ENCODE measurements around the gene ARFGAP1. TPM values are rescaled to one million over a fixed set of nuclear protein-coding genes. Genes with fewer than 3 reads are reported as not detected.

The ARFGAP1 gene
- total and polyA plus RNA-seq, 2 donors: 36.3 to 111 TPM

DNA sequence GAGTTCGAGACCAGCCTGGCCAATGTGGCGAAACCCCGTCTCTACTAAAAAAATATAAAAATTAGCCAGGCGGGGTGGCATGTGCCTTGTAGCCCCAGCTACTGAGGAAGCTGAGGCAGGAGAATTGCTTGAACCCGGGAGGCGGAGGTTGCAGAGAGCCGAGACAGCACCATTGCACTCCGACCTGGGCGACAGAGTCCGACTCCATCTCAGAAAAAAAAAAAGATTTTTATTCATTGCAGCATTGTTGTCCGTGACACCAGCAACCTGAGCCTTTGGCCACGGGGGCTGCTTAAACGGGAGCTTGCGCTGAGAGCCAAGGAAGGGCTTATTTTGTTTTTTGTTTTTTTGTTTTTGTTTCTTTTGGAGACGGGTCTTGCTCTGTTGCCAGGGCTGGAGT lies 7.3 kb downstream of the ARFGAP1 start:
- H3K4me1 ChIP-seq (ENCODE audit: control insufficient read depth in 2 of 2, insufficient read depth in 2 of 2, low read length in 2 of 2): peaks cover 0 to 9% of the 10 kb centered on the region in 2 donors
- no peaks in the 10 kb centered on the region for H3K9me3 ChIP-seq (ENCODE audit: control insufficient read depth in 2 of 2, insufficient read depth in 1 of 2, low read length in 1 of 2)
- 97% methylated on average over 15 of the region's 15 CpGs for WGBS
- no peak overlapping the region for H3K27ac ChIP-seq (ENCODE audit: low read depth in 1 of 2, low read length in 1 of 2)
- peaks cover 45 to 89% of the 10 kb centered on the region in 2 donors for H3K36me3 ChIP-seq (ENCODE audit: control insufficient read depth in 2 of 2, insufficient read depth in 2 of 2, low read length in 1 of 2)
- no peak for DNase-seq (ENCODE audit: low read depth in 6 of 9, low spot score in 9 of 9)
- no peaks in the 10 kb centered on the region for H3K27me3 ChIP-seq (ENCODE audit: control insufficient read depth in 2 of 2, insufficient read depth in 1 of 2, low read length in 1 of 2)
- H3K4me3 ChIP-seq (ENCODE audit: low read length in 2 of 2): no peak overlapping the region

GRCh38 chr20:63280371-63280770 lies 7.8 kb downstream of the ARFGAP1 start:
- no peak for DNase-seq (ENCODE audit: low read depth in 6 of 9, low spot score in 9 of 9)

DNA sequence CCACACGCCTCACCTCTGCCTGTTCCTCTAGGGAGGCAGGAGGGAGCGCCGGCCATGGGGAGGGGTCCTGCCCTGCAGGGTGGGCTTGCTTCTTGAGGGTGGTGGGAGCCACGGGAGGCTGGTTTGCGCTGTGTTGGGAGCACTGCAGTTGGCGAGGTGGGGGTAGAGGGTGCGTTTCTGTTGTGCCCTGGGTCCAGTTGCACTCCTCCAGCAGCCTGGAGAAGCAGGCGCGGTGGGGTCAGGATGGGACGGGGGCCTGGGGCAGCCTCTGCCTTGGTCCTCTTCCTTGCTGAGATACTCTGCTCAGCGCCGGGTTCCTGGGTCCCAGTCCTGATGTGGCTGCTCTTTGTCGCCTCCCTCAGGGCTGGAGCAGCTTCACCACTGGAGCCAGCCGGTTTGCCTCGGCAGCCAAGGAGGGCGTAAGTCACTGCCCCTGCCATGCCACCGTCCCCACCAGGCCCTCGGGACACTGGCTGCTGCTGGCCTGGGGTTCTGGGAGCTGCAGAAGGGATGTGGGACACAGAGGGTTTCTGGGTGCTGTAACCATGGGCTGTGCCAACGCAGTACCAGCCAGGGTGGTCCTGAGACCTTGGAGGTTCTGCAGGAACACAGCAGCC lies 8.4 kb downstream of the ARFGAP1 start:
- H3K4me1 ChIP-seq (ENCODE audit: control insufficient read depth in 2 of 2, insufficient read depth in 2 of 2, low read length in 2 of 2): peaks cover 0 to 12% of the 10 kb centered on the region in 2 donors
- 95% methylated on average over 19 of the region's 19 CpGs for WGBS
- no peaks in the 10 kb centered on the region for H3K27me3 ChIP-seq (ENCODE audit: control insufficient read depth in 2 of 2, insufficient read depth in 1 of 2, low read length in 1 of 2)
- H3K4me3 ChIP-seq (ENCODE audit: low read length in 2 of 2): no peak overlapping the region
- H3K27ac ChIP-seq (ENCODE audit: low read depth in 1 of 2, low read length in 1 of 2): no peak overlapping the region
- no peak for DNase-seq (ENCODE audit: low read depth in 6 of 9, low spot score in 9 of 9)
- no peaks in the 10 kb centered on the region for H3K9me3 ChIP-seq (ENCODE audit: control insufficient read depth in 2 of 2, insufficient read depth in 1 of 2, low read length in 1 of 2)
- peaks cover 43 to 90% of the 10 kb centered on the region in 2 donors for H3K36me3 ChIP-seq (ENCODE audit: control insufficient read depth in 2 of 2, insufficient read depth in 2 of 2, low read length in 1 of 2)

More at GRCh38 chr20:63280371-63280770, 7.8 kb downstream of the ARFGAP1 start:
- Histone ChIP-seq H3K4me3 (ENCODE audit: low read length in 2 of 2) (no peak overlapping the region), H3K36me3 (ENCODE audit: control insufficient read depth in 2 of 2, insufficient read depth in 2 of 2, low read length in 1 of 2) (peaks cover 45 to 91% of the 10 kb centered on the region in 2 donors), H3K27ac (ENCODE audit: low read depth in 1 of 2, low read length in 1 of 2) (no peak overlapping the region), H3K9me3 (ENCODE audit: control insufficient read depth in 2 of 2, insufficient read depth in 1 of 2, low read length in 1 of 2) (no peaks in the 10 kb centered on the region), H3K27me3 (ENCODE audit: control insufficient read depth in 2 of 2, insufficient read depth in 1 of 2, low read length in 1 of 2) (no peaks in the 10 kb centered on the region), H3K4me1 (ENCODE audit: control insufficient read depth in 2 of 2, insufficient read depth in 2 of 2, low read length in 2 of 2) (peaks cover 0 to 12% of the 10 kb centered on the region in 2 donors)
- WGBS: 99% methylated on average over 6 of the region's 6 CpGs

DNA sequence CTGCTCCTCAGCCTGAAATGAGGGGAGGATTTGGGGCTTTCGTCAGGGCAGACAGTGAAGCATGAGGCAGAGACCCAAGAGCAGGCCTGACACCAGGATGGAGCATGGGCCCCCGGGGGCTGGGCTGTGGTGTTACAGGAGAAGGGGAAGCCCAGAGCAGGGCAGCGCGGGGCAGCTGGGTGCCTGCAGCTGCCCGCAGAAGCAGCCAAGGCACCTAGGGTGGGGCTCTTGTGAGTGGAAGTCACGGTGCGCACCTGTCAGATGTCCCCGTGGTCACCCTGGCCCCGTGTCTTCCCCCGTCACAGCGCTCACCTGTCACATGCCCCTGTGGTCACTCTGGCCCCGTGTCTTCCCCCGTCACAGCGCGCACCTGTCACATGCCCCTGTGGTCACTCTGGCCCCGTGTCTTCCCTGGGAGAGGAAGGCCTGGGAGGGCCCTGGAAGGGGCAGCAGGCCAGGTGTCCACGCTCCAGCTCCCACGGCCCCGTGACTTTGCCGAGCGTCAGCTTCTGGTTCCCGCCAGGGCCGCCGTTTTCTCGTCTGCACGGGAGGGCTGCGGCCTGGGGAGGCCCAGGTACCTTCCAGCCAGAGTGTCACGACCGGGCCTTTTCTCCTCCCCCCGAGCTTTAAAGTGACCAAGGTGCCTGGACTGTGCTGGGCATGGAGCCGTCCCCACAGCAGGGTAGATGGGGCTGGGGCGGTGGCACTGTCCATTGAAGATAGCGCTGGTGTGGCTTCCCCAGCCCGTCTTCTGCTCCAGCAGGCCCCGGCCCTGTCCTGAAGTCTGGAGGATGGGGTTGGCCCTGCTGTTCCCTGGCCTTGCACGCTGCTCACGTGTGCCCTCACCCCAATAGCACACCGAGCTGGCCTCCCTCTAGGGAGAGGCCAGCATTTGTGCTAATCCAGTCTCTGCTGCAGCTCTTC lies 9.4 kb downstream of the ARFGAP1 start:
- peaks cover 0 to 12% of the 10 kb centered on the region in 2 donors for H3K4me1 ChIP-seq (ENCODE audit: control insufficient read depth in 2 of 2, insufficient read depth in 2 of 2, low read length in 2 of 2)

GRCh38 chr20:63282946-63283345 lies 10.3 kb downstream of the ARFGAP1 start:
- DNase-seq (ENCODE audit: low read depth in 6 of 9, low spot score in 9 of 9): no peak
- 98% methylated on average over 17 of the region's 17 CpGs for WGBS
- H3K27ac ChIP-seq (ENCODE audit: low read depth in 1 of 2, low read length in 1 of 2): no peak overlapping the region
- H3K36me3 ChIP-seq (ENCODE audit: control insufficient read depth in 2 of 2, insufficient read depth in 2 of 2, low read length in 1 of 2): peaks cover 33 to 87% of the 10 kb centered on the region in 2 donors
- no peaks in the 10 kb centered on the region for H3K9me3 ChIP-seq (ENCODE audit: control insufficient read depth in 2 of 2, insufficient read depth in 1 of 2, low read length in 1 of 2)
- no peak overlapping the region for H3K4me3 ChIP-seq (ENCODE audit: low read length in 2 of 2)
- H3K27me3 ChIP-seq (ENCODE audit: control insufficient read depth in 2 of 2, insufficient read depth in 1 of 2, low read length in 1 of 2): no peaks in the 10 kb centered on the region
- H3K4me1 ChIP-seq (ENCODE audit: control insufficient read depth in 2 of 2, insufficient read depth in 2 of 2, low read length in 2 of 2): peaks cover 0 to 12% of the 10 kb centered on the region in 2 donors

More for the DNA sequence above, 9.4 kb downstream of the ARFGAP1 start:
- 95% methylated on average over 38 of the region's 38 CpGs for WGBS
- peaks cover 40 to 85% of the 10 kb centered on the region in 2 donors for H3K36me3 ChIP-seq (ENCODE audit: control insufficient read depth in 2 of 2, insufficient read depth in 2 of 2, low read length in 1 of 2)
- H3K4me3 ChIP-seq (ENCODE audit: low read length in 2 of 2): no peak overlapping the region
- no peaks in the 10 kb centered on the region for H3K9me3 ChIP-seq (ENCODE audit: control insufficient read depth in 2 of 2, insufficient read depth in 1 of 2, low read length in 1 of 2)
- DNase-seq (ENCODE audit: low read depth in 6 of 9, low spot score in 9 of 9): no peak
- no peak overlapping the region for H3K27ac ChIP-seq (ENCODE audit: low read depth in 1 of 2, low read length in 1 of 2)
- no peaks in the 10 kb centered on the region for H3K27me3 ChIP-seq (ENCODE audit: control insufficient read depth in 2 of 2, insufficient read depth in 1 of 2, low read length in 1 of 2)

DNA sequence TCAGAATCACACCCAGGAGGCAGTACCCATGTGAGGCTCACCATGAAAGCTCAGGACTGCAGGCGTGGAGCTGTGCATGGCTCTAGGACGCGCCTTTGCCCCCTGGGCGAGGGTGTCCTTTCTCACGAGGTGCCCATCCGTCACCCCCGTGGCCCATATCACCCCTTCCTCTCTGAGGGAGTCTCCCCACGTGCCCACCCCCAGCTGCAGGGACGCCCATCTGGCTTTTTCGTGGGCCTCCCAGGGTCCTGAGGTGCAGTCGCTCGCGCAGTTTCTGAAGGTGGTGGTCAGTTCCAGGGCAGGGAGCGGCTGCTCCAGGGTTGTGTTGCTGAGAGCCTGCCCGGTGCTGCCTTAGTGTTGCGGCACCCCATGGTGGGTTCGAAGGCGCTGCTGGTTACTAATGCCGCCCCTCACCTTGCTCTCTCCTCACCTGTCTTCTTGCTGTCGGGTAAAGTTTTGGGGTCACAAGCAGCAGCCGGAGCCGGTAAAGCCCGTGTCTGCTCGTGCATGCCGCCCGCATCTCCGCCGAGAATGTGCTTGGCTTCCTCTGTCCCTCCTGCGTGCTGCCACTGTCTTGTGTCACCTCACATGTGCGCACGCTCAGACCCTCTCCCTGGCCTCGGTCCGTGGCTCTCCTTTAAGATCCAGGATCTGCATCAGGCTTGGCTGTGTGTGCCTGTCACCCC lies 10.9 kb downstream of the ARFGAP1 start:
- Histone ChIP-seq H3K4me3 (ENCODE audit: low read length in 2 of 2) (peak overlapping the region; percentile 17 to 46), H3K27ac (ENCODE audit: low read depth in 1 of 2, low read length in 1 of 2) (peak overlapping the region; percentile 11 to 62), H3K9me3 (ENCODE audit: control insufficient read depth in 2 of 2, insufficient read depth in 1 of 2, low read length in 1 of 2) (no peaks in the 10 kb centered on the region), H3K4me1 (ENCODE audit: control insufficient read depth in 2 of 2, insufficient read depth in 2 of 2, low read length in 2 of 2) (peaks cover 0 to 12% of the 10 kb centered on the region in 2 donors), H3K36me3 (ENCODE audit: control insufficient read depth in 2 of 2, insufficient read depth in 2 of 2, low read length in 1 of 2) (peaks cover 32 to 87% of the 10 kb centered on the region in 2 donors), H3K27me3 (ENCODE audit: control insufficient read depth in 2 of 2, insufficient read depth in 1 of 2, low read length in 1 of 2) (no peaks in the 10 kb centered on the region)
- 90% methylated on average over 33 of the region's 33 CpGs for WGBS
- DNase-seq (ENCODE audit: low read depth in 6 of 9, low spot score in 9 of 9): no peak

DNA sequence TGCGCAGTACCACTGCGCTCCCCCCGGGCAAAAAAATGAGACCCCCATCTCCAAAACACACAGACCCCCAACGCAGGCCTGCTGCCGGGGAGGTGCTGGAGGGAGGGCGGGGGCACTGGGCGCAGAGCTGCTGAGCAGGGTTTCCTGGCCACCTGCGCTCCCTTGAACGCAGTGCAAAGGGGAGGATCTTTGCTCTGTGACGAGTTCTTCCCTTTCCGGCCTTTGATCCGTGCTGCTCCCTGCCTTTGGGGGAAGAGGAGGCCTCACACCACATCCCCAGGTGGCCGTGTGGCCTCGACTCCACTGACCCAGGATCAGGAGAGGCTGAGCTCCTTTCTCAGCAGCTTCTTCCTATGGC lies 11.4 kb downstream of the ARFGAP1 start:
- no peaks in the 10 kb centered on the region for H3K9me3 ChIP-seq (ENCODE audit: control insufficient read depth in 2 of 2, insufficient read depth in 1 of 2, low read length in 1 of 2)
- peak overlapping the region; percentile 33 to 46 for H3K4me3 ChIP-seq (ENCODE audit: low read length in 2 of 2)
- H3K36me3 ChIP-seq (ENCODE audit: control insufficient read depth in 2 of 2, insufficient read depth in 2 of 2, low read length in 1 of 2): peaks cover 32 to 87% of the 10 kb centered on the region in 2 donors
- peaks cover 0 to 12% of the 10 kb centered on the region in 2 donors for H3K4me1 ChIP-seq (ENCODE audit: control insufficient read depth in 2 of 2, insufficient read depth in 2 of 2, low read length in 2 of 2)
- DNase-seq (ENCODE audit: low read depth in 6 of 9, low spot score in 9 of 9): peak in 6 of 9 donors; percentile 15 to 76 (median 48)
- WGBS: 84% methylated on average over 14 of the region's 14 CpGs
- peak overlapping the region; percentile 8 to 62 for H3K27ac ChIP-seq (ENCODE audit: low read depth in 1 of 2, low read length in 1 of 2)
- H3K27me3 ChIP-seq (ENCODE audit: control insufficient read depth in 2 of 2, insufficient read depth in 1 of 2, low read length in 1 of 2): no peaks in the 10 kb centered on the region

- peak overlapping the region; percentile 33 to 46 for H3K4me3 ChIP-seq (ENCODE audit: low read length in 2 of 2)
- H3K9me3 ChIP-seq (ENCODE audit: control insufficient read depth in 2 of 2, insufficient read depth in 1 of 2, low read length in 1 of 2): no peaks in the 10 kb centered on the region
- no peaks in the 10 kb centered on the region for H3K27me3 ChIP-seq (ENCODE audit: control insufficient read depth in 2 of 2, insufficient read depth in 1 of 2, low read length in 1 of 2)
- 88% methylated on average over 25 of the region's 25 CpGs for WGBS
- peak overlapping the region in 1 of 2 donors; percentile 62 for H3K27ac ChIP-seq (ENCODE audit: low read depth in 1 of 2, low read length in 1 of 2)
- DNase-seq (ENCODE audit: low read depth in 6 of 9, low spot score in 9 of 9): no peak
- peaks cover 0 to 12% of the 10 kb centered on the region in 2 donors for H3K4me1 ChIP-seq (ENCODE audit: control insufficient read depth in 2 of 2, insufficient read depth in 2 of 2, low read length in 2 of 2)
- H3K36me3 ChIP-seq (ENCODE audit: control insufficient read depth in 2 of 2, insufficient read depth in 2 of 2, low read length in 1 of 2): peaks cover 33 to 87% of the 10 kb centered on the region in 2 donors
These were observed 11.9 kb downstream of the ARFGAP1 start for GRCh38 chr20:63284544-63284949.

Measured in thymus (tissue), 11 donors.